Mammary epithelial cell (primary cell): ENCODE data around the gene ATP6V1D.
"Not testable (repeated sequence)": the region's sequence is repeated elsewhere in the genome, so short reads cannot be mapped to it uniquely, and the experiment has no call there.

Experiments
- CTCF ChIP-seq, 2 donors: IDR thresholded peaks in 1 of 2; conservative IDR thresholded peaks in 1 of 2; 2 replicates each; pipeline ENCODE4 v1.5.1; 2011 to 2012; ENCODE audit warnings: inconsistent platforms in 2 of 2, low read length in 2 of 2, mild to moderate bottlenecking in 2 of 2, control low read depth in 1 of 2, low read depth in 1 of 2; ENCODE audit not compliant: insufficient read depth in 1 of 2; ENCODE audit errors: extremely low read depth in 1 of 2
- EZH2 ChIP-seq: IDR thresholded peaks from 2 replicates; pipeline ENCODE4 v1.6.1; 2012; ENCODE audit warnings: low read length, inconsistent platforms, borderline replicate concordance

GRCh38 chr14:67408122-67408801 is 48.7 kb upstream of the ATP6V1D start:
- not testable (repeated sequence) for TF ChIP-seq CTCF (conservative IDR thresholded peaks at IDR 0.05 in 1 of 2, IDR thresholded peaks at IDR 0.05 in 1 of 2; ENCODE audit: extremely low read depth in 1 of 2, insufficient read depth in 1 of 2, low read depth in 1 of 2, low read length in 2 of 2); EZH2
